ENCODE data around the gene LRSAM1. TPM values are rescaled to one million over a fixed set of nuclear protein-coding genes. Genes with fewer than 3 reads are reported as not detected.

The LRSAM1 gene
- total RNA-seq, 2 experiments from 2014 or later: 25.4 to 26.9 TPM

GRCh38 chr9:127437497-127438264 lies 13.6 kb upstream of the LRSAM1 start:
- Mint-ChIP-seq H3K4me3 (no peak overlapping the region), H3K27me3 (no peaks in the 10 kb centered on the region), H3K4me1 (peaks cover 16% of the 10 kb centered on the region), H3K27ac (peak overlapping the region; percentile 83), H3K36me3 (ENCODE audit: low read depth) (peaks cover 85% of the 10 kb centered on the region), H3K9me3 (peaks cover 4% of the 10 kb centered on the region)
- DNase-seq: peak; percentile 45
- ChIA-PET CTCF (interaction anchor here (1.4 to 2.0 kb wide), 2 partner anchors 9 to 13 kb away, joined by 3 to 5 read pairs; partner anchors contain the start of gene RPL12), POLR2A (interaction anchor here (1.0 to 4.0 kb wide), 4 partner anchors 9 to 14 kb away, joined by 4 to 33 read pairs (median 8); partner anchors contain the start of genes LRSAM1, RPL12 and ZNF79)

- H3K4me1 Mint-ChIP-seq: peaks cover 16% of the 10 kb centered on the region
- H3K36me3 Mint-ChIP-seq (ENCODE audit: low read depth): peaks cover 87% of the 10 kb centered on the region
- no peaks in the 10 kb centered on the region for H3K27me3 Mint-ChIP-seq
- ChIA-PET CTCF (interaction anchor here (1.4 to 2.0 kb wide), 2 partner anchors 8 to 12 kb away, joined by 3 to 5 read pairs; partner anchors contain the start of gene RPL12), POLR2A (interaction anchor here (1.0 to 4.0 kb wide), 3 partner anchors 9 to 12 kb away, joined by 4 to 33 read pairs (median 13); partner anchors contain the start of genes LRSAM1 and RPL12)
- H3K9me3 Mint-ChIP-seq: peaks cover 8% of the 10 kb centered on the region
- H3K27ac Mint-ChIP-seq: peak overlapping the region; percentile 83
- DNase-seq: no peak
- no peak overlapping the region for H3K4me3 Mint-ChIP-seq
Observed at GRCh38 chr9:127438394-127438793, 12.9 kb upstream of the LRSAM1 start.

- ChIA-PET CTCF (interaction anchor here (1.0 to 1.4 kb wide), 2 partner anchors 11 to 15 kb away, joined by 3 to 5 read pairs; no protein-coding TSS in a partner anchor), POLR2A (interaction anchor here (2.0 kb wide), 1 partner anchor 20 kb away, joined by 8 read pairs; the partner anchor contains the start of gene ZNF79)
- H3K27ac Mint-ChIP-seq: no peak overlapping the region
- DNase-seq: no peak
- peaks cover 95% of the 10 kb centered on the region for H3K36me3 Mint-ChIP-seq (ENCODE audit: low read depth)
- peaks cover 36% of the 10 kb centered on the region for H3K9me3 Mint-ChIP-seq
- H3K27me3 Mint-ChIP-seq: no peaks in the 10 kb centered on the region
- no peak overlapping the region for H3K4me3 Mint-ChIP-seq
- H3K4me1 Mint-ChIP-seq: peaks cover 26% of the 10 kb centered on the region
Observed at GRCh38 chr9:127444283-127444920, 6.9 kb upstream of the LRSAM1 start.

GRCh38 chr9:127444921-127445850 lies 6.1 kb upstream of the LRSAM1 start:
- POLR2A ChIA-PET: interaction anchor here (2.0 kb wide), 1 partner anchor 21 kb away, joined by 8 read pairs; the partner anchor contains the start of gene ZNF79
- no peak overlapping the region for H3K27ac Mint-ChIP-seq
- H3K36me3 Mint-ChIP-seq (ENCODE audit: low read depth): peaks cover 95% of the 10 kb centered on the region
- H3K4me3 Mint-ChIP-seq: no peak overlapping the region
- H3K27me3 Mint-ChIP-seq: no peaks in the 10 kb centered on the region
- CTCF ChIA-PET: interaction anchor here (1.0 to 1.4 kb wide), 2 partner anchors 10 to 16 kb away, joined by 3 to 5 read pairs; no protein-coding TSS in a partner anchor
- peaks cover 36% of the 10 kb centered on the region for H3K9me3 Mint-ChIP-seq
- peaks cover 34% of the 10 kb centered on the region for H3K4me1 Mint-ChIP-seq
- no peak for DNase-seq

- ChIA-PET POLR2A (interaction anchor here (2.0 to 2.9 kb wide), 2 partner anchors 9 to 22 kb away, joined by 8 to 13 read pairs; partner anchors contain the start of gene ZNF79), CTCF (interaction anchor here (1.0 kb wide), 1 partner anchor 8 kb away, joined by 3 read pairs; no protein-coding TSS in a partner anchor)
- Mint-ChIP-seq H3K27ac (no peak overlapping the region), H3K9me3 (peaks cover 34% of the 10 kb centered on the region), H3K4me1 (peaks cover 36% of the 10 kb centered on the region), H3K4me3 (no peak overlapping the region), H3K36me3 (ENCODE audit: low read depth) (peaks cover 93% of the 10 kb centered on the region), H3K27me3 (no peaks in the 10 kb centered on the region)
- DNase-seq: no peak
Observed at GRCh38 chr9:127445851-127446712, 5.2 kb upstream of the LRSAM1 start.

GRCh38 chr9:127446713-127447415 lies 4.4 kb upstream of the LRSAM1 start:
- Mint-ChIP-seq H3K27ac (no peak overlapping the region), H3K27me3 (no peaks in the 10 kb centered on the region), H3K4me1 (peaks cover 38% of the 10 kb centered on the region), H3K36me3 (ENCODE audit: low read depth) (peaks cover 92% of the 10 kb centered on the region), H3K9me3 (peaks cover 34% of the 10 kb centered on the region), H3K4me3 (no peak overlapping the region)
- ChIA-PET CTCF (interaction anchor here (1.0 kb wide), 1 partner anchor 9 kb away, joined by 3 read pairs; no protein-coding TSS in a partner anchor), POLR2A (interaction anchor here (0.8 to 2.9 kb wide), 4 partner anchors 10 to 48 kb away, joined by 3 to 13 read pairs (median 4); no protein-coding TSS in a partner anchor)
- DNase-seq: no peak

GRCh38 chr9:127447416-127448111 lies 3.7 kb upstream of the LRSAM1 start:
- DNase-seq: no peak
- H3K9me3 Mint-ChIP-seq: peaks cover 33% of the 10 kb centered on the region
- H3K4me1 Mint-ChIP-seq: peaks cover 44% of the 10 kb centered on the region
- peaks cover 85% of the 10 kb centered on the region for H3K36me3 Mint-ChIP-seq (ENCODE audit: low read depth)
- H3K4me3 Mint-ChIP-seq: peak overlapping the region; percentile 84
- ChIA-PET POLR2A (interaction anchor here (0.8 to 2.9 kb wide), 4 partner anchors 10 to 49 kb away, joined by 3 to 13 read pairs (median 4); no protein-coding TSS in a partner anchor), CTCF (interaction anchor here (1.0 kb wide), 1 partner anchor 10 kb away, joined by 3 read pairs; no protein-coding TSS in a partner anchor)
- no peaks in the 10 kb centered on the region for H3K27me3 Mint-ChIP-seq
- H3K27ac Mint-ChIP-seq: peak overlapping the region; percentile 63

- Mint-ChIP-seq H3K4me3 (peak overlapping the region; percentile 84), H3K4me1 (peaks cover 47% of the 10 kb centered on the region), H3K27me3 (no peaks in the 10 kb centered on the region), H3K27ac (peak overlapping the region; percentile 63), H3K9me3 (peaks cover 29% of the 10 kb centered on the region), H3K36me3 (ENCODE audit: low read depth) (peaks cover 79% of the 10 kb centered on the region)
- DNase-seq: no peak
- ChIA-PET CTCF (no interaction called here), POLR2A (interaction anchor here (0.7 to 2.9 kb wide), 6 partner anchors 11 to 139 kb away, joined by 3 to 13 read pairs (median 3); partner anchors contain the start of gene ZNF79)
Observed at GRCh38 chr9:127448112-127448805, 3.1 kb upstream of the LRSAM1 start.

GRCh38 chr9:127449332-127449966 lies 1.9 kb upstream of the LRSAM1 start:
- Mint-ChIP-seq H3K27ac (peak overlapping the region; percentile 97), H3K4me3 (peak overlapping the region; percentile 84), H3K36me3 (ENCODE audit: low read depth) (peaks cover 69% of the 10 kb centered on the region), H3K9me3 (peaks cover 22% of the 10 kb centered on the region), H3K4me1 (peaks cover 51% of the 10 kb centered on the region), H3K27me3 (no peaks in the 10 kb centered on the region)
- no peak for DNase-seq
- ChIA-PET CTCF (interaction anchor here (0.9 to 2.1 kb wide), 7 partner anchors 11 to 285 kb away, joined by 3 to 9 read pairs (median 5); partner anchors contain the start of genes SLC2A8, TOR2A and ZNF79), POLR2A (interaction anchor here (0.7 to 4.1 kb wide), 17 partner anchors 8 to 644 kb away, joined by 3 to 75 read pairs (median 12); partner anchors contain the start of genes SLC2A8, ZBTB43 and ZNF79)

Measured in activated CD4-positive, alpha-beta memory T cell treated with anti-CD3 and anti-CD28 coated beads, Interleukin-2, amount 10 ng/mL, durations not matched to agents 7 days and 5 days (primary cell).